ENCODE measurements around the gene TMEM255B.

- TF ChIP-seq CTCF (IDR thresholded peaks at IDR 0.05 in 2 of 3, conservative IDR thresholded peaks at IDR 0.05 in 1 of 3; ENCODE audit: borderline replicate concordance in 1 of 3, insufficient read depth in 1 of 3, low read depth in 2 of 3, low read length in 2 of 3) (no peak), POLR2A (IDR thresholded peaks at IDR 0.05; ENCODE audit: borderline replicate concordance, extremely low read depth, insufficient read depth, insufficient read length) (no peak), REST (IDR thresholded peaks at IDR 0.05; ENCODE audit: low read depth) (no peak), JUND (IDR thresholded peaks at IDR 0.05) (no peak), POLR2AphosphoS5 (IDR thresholded peaks at IDR 0.05; ENCODE audit: low read depth, low read length) (no peak)
These were observed 79.7 kb downstream of the TMEM255B start for GRCh38 chr13:113838711-113839201.
